Activated CD4-positive, alpha-beta T cell treated with anti-CD3 and anti-CD28 coated beads, Interleukin-2, amount 10 ng/mL, durations not matched to agents 24 days and 14 days (primary cell): ENCODE measurements around the gene ETNK2. TPM values are rescaled to one million over a fixed set of nuclear protein-coding genes. Genes with fewer than 3 reads are reported as not detected.
A peak's percentile ranks its signal among the peaks of the same experiment; 100 is the strongest.

Experiments used
- DNase-seq: peaks from one replicate; pipeline ENCODE4 v3.0.0; 2022
- H3K27ac Mint-ChIP-seq: one replicate; pipeline ENCODE4 v1.8.0; 2022; ENCODE audit warnings: mild to moderate bottlenecking, mixed read lengths
- H3K27me3 Mint-ChIP-seq: one replicate; pipeline ENCODE4 v1.8.0; 2022; ENCODE audit warnings: mixed read lengths
- H3K36me3 Mint-ChIP-seq: one replicate; pipeline ENCODE4 v1.8.0; 2022; ENCODE audit warnings: low read depth, mild to moderate bottlenecking, mixed read lengths
- H3K4me1 Mint-ChIP-seq: one replicate; pipeline ENCODE4 v1.8.0; 2021; ENCODE audit warnings: mixed read lengths
- H3K4me3 Mint-ChIP-seq: one replicate; pipeline ENCODE4 v1.8.0; 2022; ENCODE audit warnings: mild to moderate bottlenecking, moderate library complexity, mixed read lengths
- H3K9me3 Mint-ChIP-seq: one replicate; pipeline ENCODE4 v1.8.0; 2021; ENCODE audit warnings: mixed read lengths
- intact Hi-C: fragments of 100-400 bp; cut with micrococcal nuclease; formaldehyde crosslinking; loops from one replicate; pipeline ENCODE4 v1.15.1; 2023
- total RNA-seq: library from RNA; stranded (reverse); gene quantifications from 2 replicates; pipeline ENCODE4 v1.2.3, GENCODE V29; 2022

ETNK2 gene
- total RNA-seq, 1 donor from 2014 or later, result not detected

DNA sequence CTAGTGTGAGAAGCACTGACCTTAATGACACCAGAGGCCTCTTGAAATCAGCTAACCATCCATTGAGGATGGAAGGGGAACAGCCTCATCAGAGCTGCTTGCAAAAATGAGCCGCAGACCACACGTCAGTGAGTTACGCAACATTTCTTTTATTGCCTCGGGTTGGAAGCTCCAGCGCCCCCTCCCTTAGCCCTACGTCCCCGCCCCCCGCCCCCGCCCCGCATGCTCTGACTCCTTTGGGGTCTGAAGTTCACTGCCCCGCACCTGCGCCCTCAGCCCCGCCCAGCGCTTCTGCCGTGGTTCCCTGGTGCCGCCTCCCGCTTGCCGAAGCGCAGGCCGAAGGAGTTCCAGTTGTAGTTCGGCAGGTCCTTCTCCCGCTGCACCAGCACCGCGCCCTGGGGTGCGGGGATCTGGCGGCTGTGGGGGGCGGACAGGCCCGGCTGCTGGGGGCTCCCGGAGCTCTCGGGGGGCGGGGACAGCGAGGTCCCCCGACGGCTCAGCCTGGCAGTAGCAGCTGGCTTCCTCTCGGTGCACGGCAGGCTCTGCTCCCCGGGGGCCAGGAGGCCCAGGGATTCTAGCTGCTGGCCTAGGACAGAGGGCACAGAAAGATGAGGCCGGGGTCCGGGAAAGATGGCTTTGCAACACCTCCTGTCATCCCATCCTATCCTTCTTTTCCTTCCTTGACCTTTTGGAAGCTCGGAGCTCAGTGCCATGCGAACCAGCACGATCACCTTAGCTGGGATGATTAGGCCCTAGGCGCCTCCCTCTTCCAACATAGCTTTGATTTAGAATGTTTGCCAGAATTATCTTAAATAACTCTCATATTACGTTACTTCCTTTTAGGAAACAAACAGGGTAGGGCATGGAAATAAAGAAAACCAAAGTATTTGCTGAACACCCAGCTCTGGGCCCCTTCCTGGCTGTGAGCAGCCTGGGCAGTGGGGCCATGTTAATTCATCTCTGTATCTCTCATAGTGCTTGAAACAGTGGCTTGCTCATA, 38.7 kb upstream of the ETNK2 start:
- no peak overlapping the region for H3K27ac Mint-ChIP-seq
- H3K9me3 Mint-ChIP-seq, result no peaks in the 10 kb centered on the region
- DNase-seq, result no peak
- H3K36me3 Mint-ChIP-seq, result no peaks in the 10 kb centered on the region
- peak overlapping the region; percentile 44 for H3K4me3 Mint-ChIP-seq
- H3K27me3 Mint-ChIP-seq, result peaks cover 43% of the 10 kb centered on the region
- intact Hi-C loops, result no loop called here
- H3K4me1 Mint-ChIP-seq, result peaks cover 11% of the 10 kb centered on the region

GRCh38 chr1:204188959-204189639, 37.3 kb upstream of the ETNK2 start:
- Mint-ChIP-seq H3K4me1 (peaks cover 11% of the 10 kb centered on the region), H3K27me3 (peaks cover 48% of the 10 kb centered on the region), H3K36me3 (no peaks in the 10 kb centered on the region), H3K27ac (no peak overlapping the region), H3K9me3 (no peaks in the 10 kb centered on the region), H3K4me3 (no peak overlapping the region)
- intact Hi-C loops, result no loop called here
- peak; percentile 60 for DNase-seq

GRCh38 chr1:204186597-204186996, 34.8 kb upstream of the ETNK2 start:
- Mint-ChIP-seq H3K4me1 (peaks cover 11% of the 10 kb centered on the region), H3K27ac (no peak overlapping the region), H3K4me3 (no peak overlapping the region), H3K27me3 (peaks cover 40% of the 10 kb centered on the region), H3K36me3 (no peaks in the 10 kb centered on the region), H3K9me3 (no peaks in the 10 kb centered on the region)
- intact Hi-C loops, result no loop called here
- no peak for DNase-seq

DNA sequence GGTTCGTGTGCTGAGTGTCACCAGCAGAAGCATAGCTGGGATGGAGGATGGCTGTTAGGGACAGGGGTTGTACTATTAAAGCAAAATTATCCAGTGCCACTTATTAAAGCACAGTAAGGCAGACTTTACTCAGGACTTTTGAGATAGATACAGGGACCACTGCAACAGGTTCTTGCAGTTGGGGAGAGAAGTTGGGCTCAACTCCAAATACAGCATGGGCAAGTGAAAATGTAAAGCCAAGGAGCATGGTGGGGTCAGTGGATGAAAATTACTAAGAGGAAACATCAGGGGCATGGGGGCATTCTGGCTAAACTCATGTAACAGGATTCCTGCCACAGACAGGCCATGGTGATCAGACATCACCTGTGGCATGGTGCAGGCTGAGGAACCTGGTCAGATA, 29.3 kb upstream of the ETNK2 start:
- Mint-ChIP-seq H3K4me1 (no peaks in the 10 kb centered on the region), H3K9me3 (no peaks in the 10 kb centered on the region), H3K27me3 (peaks cover 6% of the 10 kb centered on the region), H3K4me3 (no peak overlapping the region), H3K27ac (no peak overlapping the region), H3K36me3 (no peaks in the 10 kb centered on the region)
- intact Hi-C loops, result no loop called here
- DNase-seq, result no peak

GRCh38 chr1:204180133-204180532, 28.3 kb upstream of the ETNK2 start:
- intact Hi-C loops, result no loop called here
- DNase-seq, result no peak
- Mint-ChIP-seq H3K4me1 (no peaks in the 10 kb centered on the region), H3K4me3 (no peak overlapping the region), H3K27me3 (peaks cover 6% of the 10 kb centered on the region), H3K36me3 (no peaks in the 10 kb centered on the region), H3K9me3 (no peaks in the 10 kb centered on the region), H3K27ac (no peak overlapping the region)

DNA sequence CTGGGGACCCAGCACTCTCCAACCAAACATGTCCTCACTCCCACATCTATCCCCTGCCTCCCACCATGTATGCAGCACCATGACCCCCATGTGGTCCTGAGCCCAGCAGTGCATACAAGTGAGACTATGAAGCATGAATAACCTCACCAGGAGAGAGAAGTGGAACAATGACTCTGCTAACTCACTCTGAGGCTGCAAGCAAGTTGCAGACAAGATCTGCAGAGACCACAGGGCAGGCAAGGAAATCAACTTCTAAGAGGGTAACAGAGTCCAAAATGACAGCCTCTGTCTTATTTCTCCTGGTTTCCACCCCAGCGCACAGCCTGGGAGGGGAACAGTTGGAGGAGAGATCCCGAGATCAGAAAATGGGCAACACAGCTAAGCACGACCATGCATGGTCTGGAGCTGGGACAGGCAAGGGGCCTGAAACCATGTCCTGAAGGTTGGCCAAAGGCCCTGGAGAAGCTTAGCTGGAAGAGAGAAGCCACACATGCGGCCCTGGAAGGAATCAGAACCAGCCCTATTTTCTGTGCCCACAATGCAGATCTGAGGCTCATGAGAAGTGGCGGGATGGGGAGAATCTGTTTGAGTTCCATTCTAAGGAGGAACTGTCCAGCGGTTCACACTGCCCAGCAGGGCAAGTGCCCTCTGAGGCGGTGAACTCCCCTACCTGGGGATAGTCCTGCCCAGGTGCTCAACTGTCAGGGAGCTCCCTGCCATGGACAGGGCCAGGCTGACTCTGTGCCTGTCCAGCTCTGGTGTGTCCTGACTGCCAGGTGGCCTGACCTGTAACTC, 26.8 kb upstream of the ETNK2 start:
- Mint-ChIP-seq H3K4me3 (no peak overlapping the region), H3K27ac (no peak overlapping the region), H3K9me3 (peaks cover 1% of the 10 kb centered on the region), H3K27me3 (peaks cover 2% of the 10 kb centered on the region), H3K4me1 (no peaks in the 10 kb centered on the region), H3K36me3 (no peaks in the 10 kb centered on the region)
- no peak for DNase-seq
- intact Hi-C loops, result no loop called here

DNA sequence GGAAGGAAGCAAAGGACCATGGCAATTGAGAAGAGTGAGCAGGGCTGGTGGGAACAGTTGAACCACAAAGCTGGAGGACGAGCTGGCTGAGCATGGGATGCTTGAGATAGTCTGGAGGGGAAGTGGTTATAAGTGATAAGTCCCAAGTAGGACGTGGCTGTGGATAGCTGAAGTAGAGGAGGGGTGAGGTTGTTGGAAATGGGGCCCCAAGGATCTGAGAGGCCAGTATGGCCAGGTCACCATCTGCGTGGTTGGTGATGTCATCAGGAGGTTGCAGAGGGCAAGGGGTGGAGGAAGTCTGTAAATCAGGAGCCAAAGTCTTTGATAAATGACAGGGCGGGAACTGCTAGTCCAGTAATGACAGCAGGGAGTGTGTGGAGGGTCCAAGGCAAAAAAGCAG, 25.3 kb upstream of the ETNK2 start:
- Mint-ChIP-seq H3K4me3 (no peak overlapping the region), H3K27ac (no peak overlapping the region), H3K9me3 (peaks cover 4% of the 10 kb centered on the region), H3K36me3 (no peaks in the 10 kb centered on the region), H3K27me3 (no peaks in the 10 kb centered on the region), H3K4me1 (no peaks in the 10 kb centered on the region)
- intact Hi-C loops, result no loop called here
- DNase-seq, result no peak

GRCh38 chr1:204176049-204176448, 24.2 kb upstream of the ETNK2 start:
- no peaks in the 10 kb centered on the region for H3K36me3 Mint-ChIP-seq
- DNase-seq, result no peak
- peaks cover 8% of the 10 kb centered on the region for H3K9me3 Mint-ChIP-seq
- H3K4me1 Mint-ChIP-seq, result no peaks in the 10 kb centered on the region
- intact Hi-C loops, result no loop called here
- H3K27me3 Mint-ChIP-seq, result no peaks in the 10 kb centered on the region
- no peak overlapping the region for H3K27ac Mint-ChIP-seq
- H3K4me3 Mint-ChIP-seq, result no peak overlapping the region

GRCh38 chr1:204174958-204175357, 23.1 kb upstream of the ETNK2 start:
- Mint-ChIP-seq H3K27ac (no peak overlapping the region), H3K9me3 (peaks cover 13% of the 10 kb centered on the region), H3K4me1 (no peaks in the 10 kb centered on the region), H3K36me3 (no peaks in the 10 kb centered on the region), H3K27me3 (no peaks in the 10 kb centered on the region), H3K4me3 (no peak overlapping the region)
- intact Hi-C loops, result no loop called here
- DNase-seq, result no peak

- Mint-ChIP-seq H3K27me3 (no peaks in the 10 kb centered on the region), H3K9me3 (peaks cover 18% of the 10 kb centered on the region), H3K4me1 (no peaks in the 10 kb centered on the region), H3K27ac (no peak overlapping the region), H3K36me3 (peaks cover 3% of the 10 kb centered on the region), H3K4me3 (no peak overlapping the region)
- no peak for DNase-seq
- intact Hi-C loops, result no loop called here
These were observed 20.7 kb upstream of the ETNK2 start for GRCh38 chr1:204172404-204173029.

DNA sequence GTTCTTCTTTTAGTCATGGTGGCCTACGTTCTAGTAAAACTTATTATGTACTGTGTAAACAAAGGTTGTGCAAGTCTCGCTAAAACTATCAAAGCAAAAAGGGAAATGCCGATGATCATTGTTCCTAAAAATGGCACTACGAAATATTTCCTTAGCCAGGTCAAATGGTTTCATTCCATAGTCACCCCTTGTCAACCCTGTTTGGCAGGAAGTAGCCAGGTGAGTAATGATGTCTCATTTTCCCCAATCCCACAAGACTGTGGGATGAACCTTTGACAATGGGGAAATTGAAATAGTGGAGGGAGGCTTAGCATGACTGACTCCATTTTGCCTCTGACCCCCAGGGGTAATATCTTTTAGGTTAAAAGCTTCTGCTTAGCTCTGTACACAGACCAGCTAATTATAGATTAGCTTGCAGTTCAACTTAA, 19.9 kb upstream of the ETNK2 start:
- peaks cover 3% of the 10 kb centered on the region for H3K36me3 Mint-ChIP-seq
- H3K9me3 Mint-ChIP-seq, result peaks cover 18% of the 10 kb centered on the region
- H3K4me3 Mint-ChIP-seq, result no peak overlapping the region
- intact Hi-C loops, result no loop called here
- H3K27ac Mint-ChIP-seq, result no peak overlapping the region
- no peaks in the 10 kb centered on the region for H3K27me3 Mint-ChIP-seq
- H3K4me1 Mint-ChIP-seq, result no peaks in the 10 kb centered on the region
- no peak for DNase-seq

DNA sequence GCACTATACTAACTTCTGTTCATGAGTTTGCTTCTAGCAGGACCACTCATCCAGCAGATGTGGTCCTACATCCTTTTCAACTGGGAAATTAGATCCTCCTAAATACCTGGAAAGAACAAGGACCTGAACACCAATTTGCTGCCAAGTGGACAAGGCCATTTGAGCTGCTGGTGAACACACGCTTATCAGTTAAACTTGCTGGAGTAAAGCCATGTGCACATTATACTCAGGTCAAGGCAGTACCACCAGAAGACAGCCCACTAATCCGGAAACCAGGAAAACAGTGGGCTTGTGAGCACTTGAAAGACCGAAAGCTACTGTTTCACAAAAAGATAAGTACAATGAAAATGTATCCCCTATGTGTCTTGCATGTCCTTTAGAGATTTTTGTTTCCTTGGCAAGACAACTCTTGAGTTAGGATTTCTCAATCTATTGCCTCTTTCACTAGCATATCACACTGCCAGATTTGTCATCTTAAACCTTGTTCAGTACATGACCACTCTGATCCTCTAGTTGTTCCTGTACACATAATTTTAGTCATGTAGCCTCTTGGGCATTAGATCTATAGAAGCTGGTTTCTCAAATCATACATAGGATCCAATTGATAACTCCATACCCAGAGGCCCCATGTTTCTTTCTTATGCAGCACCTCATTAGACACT, 18.8 kb upstream of the ETNK2 start:
- no peak overlapping the region for H3K4me3 Mint-ChIP-seq
- intact Hi-C loops, result no loop called here
- H3K4me1 Mint-ChIP-seq, result no peaks in the 10 kb centered on the region
- peaks cover 18% of the 10 kb centered on the region for H3K9me3 Mint-ChIP-seq
- no peak overlapping the region for H3K27ac Mint-ChIP-seq
- H3K27me3 Mint-ChIP-seq, result no peaks in the 10 kb centered on the region
- H3K36me3 Mint-ChIP-seq, result peaks cover 3% of the 10 kb centered on the region
- no peak for DNase-seq

GRCh38 chr1:204169858-204170257, 18.0 kb upstream of the ETNK2 start:
- no peaks in the 10 kb centered on the region for H3K4me1 Mint-ChIP-seq
- H3K4me3 Mint-ChIP-seq, result no peak overlapping the region
- H3K36me3 Mint-ChIP-seq, result peaks cover 3% of the 10 kb centered on the region
- H3K27me3 Mint-ChIP-seq, result no peaks in the 10 kb centered on the region
- H3K9me3 Mint-ChIP-seq, result peaks cover 18% of the 10 kb centered on the region
- no peak for DNase-seq
- intact Hi-C loops, result no loop called here
- no peak overlapping the region for H3K27ac Mint-ChIP-seq
